ENCODE measurements around the gene MRAP2.

DNA sequence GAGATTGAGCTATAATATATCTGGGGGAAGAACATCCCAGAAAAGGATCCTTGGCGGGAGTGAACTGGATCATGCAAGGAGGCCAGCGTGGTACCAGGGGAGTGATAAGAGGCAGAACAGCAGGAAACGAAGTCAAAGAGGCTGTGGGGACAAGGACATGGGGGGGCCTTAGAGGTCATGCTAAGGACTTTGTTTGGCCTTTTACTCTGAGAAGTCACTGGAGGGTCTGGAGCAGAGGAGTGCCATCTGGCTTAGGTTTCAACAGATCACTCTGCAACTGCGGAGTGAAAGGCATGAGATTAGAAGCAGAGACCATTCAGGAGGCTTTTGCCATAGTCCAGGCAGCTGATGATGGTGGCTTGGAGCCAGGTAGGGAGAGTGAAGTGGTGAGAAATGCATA is 24.3 kb downstream of the MRAP2 start:
- TF ChIP-seq SUZ12 (IDR thresholded peaks at IDR 0.05; ENCODE audit: extremely low read depth, insufficient read depth, insufficient read length) (no peak), ZNF274 (IDR thresholded peaks at IDR 0.05; ENCODE audit: low read depth, low read length) (no peak)

Measured in NT2/D1 (cell line).